Measurements from ENCODE around the gene ARL3. TPM values are rescaled to one million over a fixed set of nuclear protein-coding genes. Genes with fewer than 3 reads are reported as not detected.
A peak's percentile ranks its signal among the peaks of the same experiment; 100 is the strongest.

The ARL3 gene
- total RNA-seq, 4 donors from 2014 or later: 11.0 to 17.7 (median 13.8) TPM

- peak in 1 of 2 donors; percentile 57 for TF ChIP-seq EP300 (IDR thresholded peaks at IDR 0.05)
- TF ChIP-seq, protein P1, sequence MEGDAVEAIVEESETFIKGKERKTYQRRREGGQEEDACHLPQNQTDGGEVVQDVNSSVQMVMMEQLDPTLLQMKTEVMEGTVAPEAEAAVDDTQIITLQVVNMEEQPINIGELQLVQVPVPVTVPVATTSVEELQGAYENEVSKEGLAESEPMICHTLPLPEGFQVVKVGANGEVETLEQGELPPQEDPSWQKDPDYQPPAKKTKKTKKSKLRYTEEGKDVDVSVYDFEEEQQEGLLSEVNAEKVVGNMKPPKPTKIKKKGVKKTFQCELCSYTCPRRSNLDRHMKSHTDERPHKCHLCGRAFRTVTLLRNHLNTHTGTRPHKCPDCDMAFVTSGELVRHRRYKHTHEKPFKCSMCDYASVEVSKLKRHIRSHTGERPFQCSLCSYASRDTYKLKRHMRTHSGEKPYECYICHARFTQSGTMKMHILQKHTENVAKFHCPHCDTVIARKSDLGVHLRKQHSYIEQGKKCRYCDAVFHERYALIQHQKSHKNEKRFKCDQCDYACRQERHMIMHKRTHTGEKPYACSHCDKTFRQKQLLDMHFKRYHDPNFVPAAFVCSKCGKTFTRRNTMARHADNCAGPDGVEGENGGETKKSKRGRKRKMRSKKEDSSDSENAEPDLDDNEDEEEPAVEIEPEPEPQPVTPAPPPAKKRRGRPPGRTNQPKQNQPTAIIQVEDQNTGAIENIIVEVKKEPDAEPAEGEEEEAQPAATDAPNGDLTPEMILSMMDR (IDR thresholded peaks at IDR 0.05): no peak
Observed at GRCh38 chr10:102627736-102628293, 86.4 kb downstream of the ARL3 start.

DNA sequence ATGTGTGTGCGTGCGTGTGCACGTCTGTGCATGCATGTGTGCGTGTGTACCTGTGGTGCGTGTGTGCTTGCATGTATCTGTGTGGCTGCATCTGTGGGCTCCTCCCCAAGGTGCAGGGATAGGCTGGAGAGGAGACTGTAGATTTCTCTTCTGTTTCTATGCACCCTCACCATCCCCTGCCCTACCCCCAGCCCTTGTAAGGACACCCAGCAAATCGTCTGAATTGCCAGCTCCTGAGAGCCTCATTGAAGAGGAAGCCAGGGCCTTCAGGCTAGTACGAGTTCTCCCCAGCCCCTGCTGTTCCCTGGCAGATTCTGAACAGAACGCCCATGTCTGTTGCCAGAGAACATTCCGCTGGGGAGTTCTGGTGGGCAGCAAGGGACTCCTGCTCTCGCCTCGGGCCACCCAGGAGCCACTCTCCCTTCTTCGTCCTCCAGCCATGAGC, 86.9 kb downstream of the ARL3 start:
- no peak for TF ChIP-seq POLR2A (IDR thresholded peaks at IDR 0.05)
- TF ChIP-seq, protein P1 (IDR thresholded peaks at IDR 0.05): no peak
- no peak for TF ChIP-seq EP300 (IDR thresholded peaks at IDR 0.05)
- DNase-seq (ENCODE audit: low spot score in 2 of 2): no peak
- Histone ChIP-seq H3K27ac (peak overlapping the region; percentile 60 to 95 (median 84)), H3K4me1 (peaks cover 3 to 92% (median 61%) of the 10 kb centered on the region in 4 donors), H3K27me3 (no peaks in the 10 kb centered on the region), H3K4me3 (peak overlapping the region in 1 of 4 donors; percentile 11), H3K36me3 (peaks cover 0 to 16% (median 0%) of the 10 kb centered on the region in 3 donors), H3K9me3 (no peaks in the 10 kb centered on the region)
- WGBS, 2 donors: 41% methylated on average over 12 of the region's 12 CpGs

More at GRCh38 chr10:102627736-102628293, 86.4 kb downstream of the ARL3 start:
- WGBS, 2 donors: 33 to 41% methylated on average over 8 to 9 of the region's 9 CpGs
- peak overlapping the region; percentile 60 to 95 (median 84) for H3K27ac ChIP-seq
- no peaks in the 10 kb centered on the region for H3K9me3 ChIP-seq
- peak overlapping the region in 1 of 4 donors; percentile 11 for H3K4me3 ChIP-seq
- H3K4me1 ChIP-seq: peaks cover 3 to 93% (median 63%) of the 10 kb centered on the region in 4 donors
- H3K36me3 ChIP-seq: peaks cover 0 to 16% (median 0%) of the 10 kb centered on the region in 3 donors
- no peaks in the 10 kb centered on the region for H3K27me3 ChIP-seq
- no peak for DNase-seq (ENCODE audit: low spot score in 2 of 2)

GRCh38 chr10:102626026-102626685, 88.0 kb downstream of the ARL3 start:
- H3K27ac ChIP-seq: peak overlapping the region; percentile 2 to 95 (median 84)
- H3K27me3 ChIP-seq: no peaks in the 10 kb centered on the region
- H3K4me3 ChIP-seq: no peak overlapping the region
- WGBS, 2 donors: 60 to 63% methylated on average over 10 of the region's 10 CpGs
- peaks cover 3 to 93% (median 66%) of the 10 kb centered on the region in 4 donors for H3K4me1 ChIP-seq
- no peak for DNase-seq (ENCODE audit: low spot score in 2 of 2)
- H3K9me3 ChIP-seq: no peaks in the 10 kb centered on the region
- H3K36me3 ChIP-seq: peaks cover 0 to 12% (median 0%) of the 10 kb centered on the region in 3 donors
- TF ChIP-seq, protein P1 (IDR thresholded peaks at IDR 0.05): no peak
- TF ChIP-seq POLR2A (IDR thresholded peaks at IDR 0.05) (no peak), EP300 (IDR thresholded peaks at IDR 0.05) (no peak)

- Histone ChIP-seq H3K4me1 (peaks cover 3 to 93% (median 75%) of the 10 kb centered on the region in 4 donors), H3K27ac (peak overlapping the region; percentile 17 to 95 (median 84)), H3K36me3 (peaks cover 0 to 6% (median 0%) of the 10 kb centered on the region in 3 donors), H3K4me3 (no peak overlapping the region), H3K9me3 (no peaks in the 10 kb centered on the region), H3K27me3 (no peaks in the 10 kb centered on the region)
- TF ChIP-seq POLR2A (IDR thresholded peaks at IDR 0.05): no peak
- WGBS, 2 donors: 44 to 49% methylated on average over 12 of the region's 12 CpGs
- DNase-seq (ENCODE audit: low spot score in 2 of 2): no peak
Observed at GRCh38 chr10:102624751-102625645, 89.2 kb downstream of the ARL3 start.

- TF ChIP-seq POLR2A (IDR thresholded peaks at IDR 0.05) (no peak), EP300 (IDR thresholded peaks at IDR 0.05) (no peak)
- TF ChIP-seq, protein P1 (IDR thresholded peaks at IDR 0.05): no peak
- no peak for DNase-seq (ENCODE audit: low spot score in 2 of 2)
Observed at GRCh38 chr10:102624094-102624493, 90.1 kb downstream of the ARL3 start.

More at GRCh38 chr10:102624094-102624493, 90.1 kb downstream of the ARL3 start:
- 73 to 78% methylated on average over 3 of the region's 3 CpGs for WGBS, 2 donors
- Histone ChIP-seq H3K36me3 (peaks cover 0 to 3% (median 0%) of the 10 kb centered on the region in 3 donors), H3K27ac (peak overlapping the region in 2 of 4 donors; percentile 91 to 95), H3K9me3 (no peaks in the 10 kb centered on the region), H3K4me3 (no peak overlapping the region), H3K4me1 (peaks cover 3 to 93% (median 79%) of the 10 kb centered on the region in 4 donors), H3K27me3 (no peaks in the 10 kb centered on the region)
